H9 (cell line): ENCODE results near the gene SPRYD7. TPM values are rescaled to one million over a fixed set of nuclear protein-coding genes. Genes with fewer than 3 reads are reported as not detected.

Experiments
- DNase-seq: peaks from one replicate; pipeline ENCODE4 v3.0.0-alpha.2; 2017
- H2AFZ ChIP-seq: one replicate; pipeline ENCODE4 v1.6.1; 2013; ENCODE audit warnings: mild to moderate bottlenecking, low read length, control low read depth, moderate library complexity
- H2AK5ac ChIP-seq: 2 replicates; pipeline ENCODE4 v1.6.1; 2013; ENCODE audit warnings: low read length, control low read depth, mixed read lengths; ENCODE audit not compliant: insufficient read length
- H2BK120ac ChIP-seq: one replicate; pipeline ENCODE4 v1.6.1; 2013; ENCODE audit warnings: low read depth, mild to moderate bottlenecking, low read length, control low read depth, inconsistent platforms; ENCODE audit not compliant: poor library complexity, severe bottlenecking
- H2BK12ac ChIP-seq: 2 replicates; pipeline ENCODE4 v1.6.1; 2013; ENCODE audit warnings: low read length, control low read depth, mixed read lengths, low read depth; ENCODE audit not compliant: insufficient read length
- H2BK15ac ChIP-seq: 2 replicates; pipeline ENCODE4 v1.6.1; 2013; ENCODE audit warnings: low read depth, low read length, control low read depth
- H2BK20ac ChIP-seq: one replicate; pipeline ENCODE4 v1.6.1; 2013; ENCODE audit warnings: low read depth, mild to moderate bottlenecking, low read length, control low read depth, inconsistent platforms; ENCODE audit not compliant: poor library complexity, severe bottlenecking
- H2BK5ac ChIP-seq: 2 replicates; pipeline ENCODE4 v1.6.1; 2013; ENCODE audit warnings: low read length, control low read depth, mixed read lengths; ENCODE audit not compliant: insufficient read length
- H3K14ac ChIP-seq: 2 replicates; pipeline ENCODE4 v1.6.1; 2013; ENCODE audit warnings: low read length, control low read depth; ENCODE audit not compliant: insufficient read depth
- H3K18ac ChIP-seq: 2 replicates; pipeline ENCODE4 v1.6.1; 2013; ENCODE audit warnings: low read depth, mild to moderate bottlenecking, mixed read lengths, low read length, control low read depth; ENCODE audit not compliant: insufficient read length
- H3K23ac ChIP-seq: 2 replicates; pipeline ENCODE4 v1.6.1; 2013; ENCODE audit warnings: low read length, control low read depth, mixed read lengths, low read depth; ENCODE audit not compliant: insufficient read length
- H3K23me2 ChIP-seq: 2 replicates; pipeline ENCODE4 v1.6.1; 2013; ENCODE audit warnings: low read depth, mild to moderate bottlenecking, mixed read lengths, low read length, control low read depth; ENCODE audit not compliant: insufficient read length, poor library complexity, severe bottlenecking
- H3K27ac ChIP-seq: 2 replicates; pipeline ENCODE4 v1.5.1; 2013; ENCODE audit warnings: low read length, control low read depth, mixed read lengths, low read depth; ENCODE audit not compliant: insufficient read length
- H3K27me3 ChIP-seq: 2 replicates; pipeline ENCODE4 v1.6.1; 2013; ENCODE audit warnings: low read length, control low read depth, inconsistent platforms; ENCODE audit not compliant: insufficient read depth
- H3K4ac ChIP-seq: 2 replicates; pipeline ENCODE4 v1.6.1; 2013; ENCODE audit warnings: low read depth, mild to moderate bottlenecking, control low read depth, inconsistent platforms, low read length, moderate library complexity
- H3K4me1 ChIP-seq: 2 replicates; pipeline ENCODE4 v1.6.1; 2013; ENCODE audit warnings: low read length, control low read depth, inconsistent platforms; ENCODE audit not compliant: insufficient read depth
- H3K4me2 ChIP-seq: 2 replicates; pipeline ENCODE4 v1.6.1; 2013; ENCODE audit warnings: low read length, control low read depth, mixed read lengths; ENCODE audit not compliant: insufficient read length, insufficient read depth
- H3K56ac ChIP-seq: 2 replicates; pipeline ENCODE4 v1.6.1; 2013; ENCODE audit warnings: low read depth, mild to moderate bottlenecking, mixed read lengths, low read length, control low read depth; ENCODE audit not compliant: insufficient read length
- H3K79me1 ChIP-seq: 2 replicates; pipeline ENCODE4 v1.6.1; 2013; ENCODE audit warnings: low read depth, mild to moderate bottlenecking, moderate library complexity, low read length, control low read depth, inconsistent platforms; ENCODE audit not compliant: insufficient read depth, poor library complexity, severe bottlenecking
- H3K79me2 ChIP-seq: 2 replicates; pipeline ENCODE4 v1.6.1; 2013; ENCODE audit warnings: low read length, control low read depth, inconsistent platforms; ENCODE audit not compliant: insufficient read depth
- H3K9ac ChIP-seq: 2 replicates; pipeline ENCODE4 v1.6.1; 2013; ENCODE audit warnings: low read length, control low read depth, mixed read lengths; ENCODE audit not compliant: insufficient read length; ENCODE audit errors: extremely low read depth
- H3K9me3 ChIP-seq: one replicate; pipeline ENCODE4 v1.6.1; 2013; ENCODE audit warnings: low read depth, low read length, inconsistent platforms; ENCODE audit not compliant: control insufficient read depth
- H3T11ph ChIP-seq: one replicate; pipeline ENCODE4 v1.6.1; 2013; ENCODE audit warnings: mild to moderate bottlenecking, low read length, control low read depth, inconsistent platforms
- H4K20me1 ChIP-seq: one replicate; pipeline ENCODE4 v1.6.1; 2013; ENCODE audit not compliant: control insufficient read depth, insufficient read length, insufficient read depth
- H4K5ac ChIP-seq: 2 replicates; pipeline ENCODE4 v1.6.1; 2013; ENCODE audit warnings: low read depth, mild to moderate bottlenecking, mixed read lengths, low read length, control low read depth; ENCODE audit not compliant: insufficient read length
- H4K8ac ChIP-seq: replicated peaks from 2 replicates; pipeline ENCODE4 v1.6.1; 2013; ENCODE audit warnings: low read length, control low read depth, mixed read lengths, low read depth; ENCODE audit not compliant: insufficient read length
- H4K91ac ChIP-seq: 2 replicates; pipeline ENCODE4 v1.6.1; 2013; ENCODE audit warnings: low read depth, mild to moderate bottlenecking, moderate library complexity, mixed read lengths, low read length, control low read depth; ENCODE audit not compliant: insufficient read length
- H3K27ac Mint-ChIP-seq, 3 experiments: 2 replicates in 2 of 3; 3 replicates in 1 of 3; pipeline ENCODE4 v1.8.0; 2020 to 2021; ENCODE audit warnings: mixed read lengths in 3 of 3, mild to moderate bottlenecking in 1 of 3, moderate library complexity in 1 of 3
- H3K27me3 Mint-ChIP-seq: 2 replicates; pipeline ENCODE4 v1.8.0; 2021; ENCODE audit warnings: low read depth, mild to moderate bottlenecking, moderate library complexity, mixed read lengths
- H3K36me3 Mint-ChIP-seq, 3 experiments: 2 replicates in 2 of 3; 3 replicates in 1 of 3; pipeline ENCODE4 v1.8.0; 2020 to 2021; ENCODE audit warnings: low read depth in 3 of 3, mixed read lengths in 3 of 3; ENCODE audit not compliant: insufficient read depth in 1 of 3
- H3K4me1 Mint-ChIP-seq, 2 experiments: 2 replicates each; pipeline ENCODE4 v1.8.0; 2020; ENCODE audit warnings: mixed read lengths in 2 of 2
- H3K4me3 Mint-ChIP-seq, 2 experiments: 2 replicates in 1 of 2; 3 replicates in 1 of 2; pipeline ENCODE4 v1.8.0; 2020 to 2021; ENCODE audit warnings: mild to moderate bottlenecking in 2 of 2, mixed read lengths in 2 of 2, moderate library complexity in 1 of 2
- H3K9me3 Mint-ChIP-seq, 2 experiments: 2 replicates in 1 of 2; 3 replicates in 1 of 2; pipeline ENCODE4 v1.8.0; 2020; ENCODE audit warnings: mild to moderate bottlenecking in 2 of 2, mixed read lengths in 2 of 2, moderate library complexity in 1 of 2
- WGBS: extraction: QIAGEN DNeasy Blood & Tissue Kit; methylation state at CpG from one replicate; pipeline ENCODE4 v1.1.7; 2013; ENCODE audit warnings: missing lambda C conversion rate, low lambda C conversion rate, mixed read lengths; ENCODE audit not compliant: insufficient read length; ENCODE audit errors: extremely low coverage; 5-methylcytosine and 5-hydroxymethylcytosine counted together
- total RNA-seq: library from RNA; stranded (reverse); gene quantifications from 2 replicates; pipeline ENCODE4 v1.2.1, GENCODE V29; 2021
- TF ChIP-seq, protein P1 (sequence below): fragments of 200-600 bp; sonication (generic); conservative IDR thresholded peaks from 3 replicates; pipeline ENCODE4 v1.8.0; 2021; ENCODE audit warnings: antibody characterized with exemption, mild to moderate bottlenecking

Gene SPRYD7
- total RNA-seq, 1 experiment from 2014 or later = 1.8 TPM

DNA sequence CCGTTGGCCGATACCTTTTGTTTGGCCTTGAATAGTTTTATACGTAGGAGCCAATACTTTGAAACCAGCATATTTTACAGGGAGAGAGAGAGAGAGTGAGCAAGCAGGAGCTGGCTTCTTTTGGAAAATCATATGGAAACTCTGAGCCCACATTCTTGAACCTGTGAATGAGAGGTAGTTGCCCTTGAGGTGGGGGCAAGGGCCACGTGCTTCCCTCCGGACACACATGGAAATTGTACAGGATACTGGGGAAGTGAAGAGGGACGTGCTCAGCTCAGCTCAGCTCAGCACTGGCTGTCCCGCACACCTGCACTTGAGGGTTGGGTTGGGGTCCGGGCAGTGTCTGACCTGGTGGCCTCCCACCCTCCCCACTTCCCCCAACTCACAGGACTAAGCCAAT, 68.3 kb downstream of the SPRYD7 start:
- no peak overlapping the region for H2BK20ac ChIP-seq
- H2BK5ac ChIP-seq = no peak overlapping the region
- no peaks in the 10 kb centered on the region for H3K9me3 ChIP-seq
- no peak overlapping the region for H3K23ac ChIP-seq
- no peak overlapping the region for H2BK12ac ChIP-seq
- DNase-seq = no peak
- no peaks in the 10 kb centered on the region for H3K79me2 ChIP-seq
- H3K4me1 ChIP-seq = no peaks in the 10 kb centered on the region
- no peak overlapping the region for H3T11ph ChIP-seq
- H2BK15ac ChIP-seq = no peak overlapping the region
- no peak overlapping the region for H3K4ac ChIP-seq
- no peaks in the 10 kb centered on the region; the same call in 1 of the 2 replicates for H3K27me3 Mint-ChIP-seq
- no peak overlapping the region for H4K5ac ChIP-seq
- TF ChIP-seq, protein P1, sequence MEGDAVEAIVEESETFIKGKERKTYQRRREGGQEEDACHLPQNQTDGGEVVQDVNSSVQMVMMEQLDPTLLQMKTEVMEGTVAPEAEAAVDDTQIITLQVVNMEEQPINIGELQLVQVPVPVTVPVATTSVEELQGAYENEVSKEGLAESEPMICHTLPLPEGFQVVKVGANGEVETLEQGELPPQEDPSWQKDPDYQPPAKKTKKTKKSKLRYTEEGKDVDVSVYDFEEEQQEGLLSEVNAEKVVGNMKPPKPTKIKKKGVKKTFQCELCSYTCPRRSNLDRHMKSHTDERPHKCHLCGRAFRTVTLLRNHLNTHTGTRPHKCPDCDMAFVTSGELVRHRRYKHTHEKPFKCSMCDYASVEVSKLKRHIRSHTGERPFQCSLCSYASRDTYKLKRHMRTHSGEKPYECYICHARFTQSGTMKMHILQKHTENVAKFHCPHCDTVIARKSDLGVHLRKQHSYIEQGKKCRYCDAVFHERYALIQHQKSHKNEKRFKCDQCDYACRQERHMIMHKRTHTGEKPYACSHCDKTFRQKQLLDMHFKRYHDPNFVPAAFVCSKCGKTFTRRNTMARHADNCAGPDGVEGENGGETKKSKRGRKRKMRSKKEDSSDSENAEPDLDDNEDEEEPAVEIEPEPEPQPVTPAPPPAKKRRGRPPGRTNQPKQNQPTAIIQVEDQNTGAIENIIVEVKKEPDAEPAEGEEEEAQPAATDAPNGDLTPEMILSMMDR = no peak
- H3K27ac Mint-ChIP-seq = no peak overlapping the region
- H3K36me3 Mint-ChIP-seq = peaks cover 0 to 4% (median 2%) of the 10 kb centered on the region in 3 experiments; a peak in 2 of 7 replicates
- H3K18ac ChIP-seq = no peak overlapping the region
- no peaks in the 10 kb centered on the region for H4K20me1 ChIP-seq
- H3K4me3 Mint-ChIP-seq = no peak overlapping the region
- no peak overlapping the region for H3K56ac ChIP-seq
- H3K23me2 ChIP-seq = no peaks in the 10 kb centered on the region
- H3K9ac ChIP-seq = no peak overlapping the region
- H3K79me1 ChIP-seq = no peaks in the 10 kb centered on the region
- no peak overlapping the region for H3K14ac ChIP-seq
- 0 out of 4 replicates have a peak, but pooled peaks cover 0 to 2% of the 10 kb centered on the region in 2 experiments for H3K4me1 Mint-ChIP-seq
- no peak overlapping the region for H2BK120ac ChIP-seq
- no peak overlapping the region for H4K91ac ChIP-seq
- H4K8ac ChIP-seq = no peak overlapping the region
- H3K9me3 Mint-ChIP-seq = peaks cover 11 to 16% of the 10 kb centered on the region in 2 experiments; a peak in 4 of 5 replicates
- H3K27ac ChIP-seq = no peak overlapping the region
- no peak overlapping the region for H2AFZ ChIP-seq
- WGBS = no CpG with 5 or more reads among the region's 8 CpGs
- no peaks in the 10 kb centered on the region; the same call in 1 of the 2 replicates for H3K27me3 ChIP-seq
- H3K4me2 ChIP-seq = no peak overlapping the region
- H2AK5ac ChIP-seq = no peak overlapping the region
